GM10847 (cell line): Measurements from ENCODE around the gene GLIS1.

Experiments used
- POLR2A ChIP-seq: IDR thresholded peaks from 2 replicates; pipeline ENCODE4 v1.6.1; 2011; ENCODE audit not compliant: insufficient read length; ENCODE audit errors: extremely low read depth

GLIS1 gene

DNA sequence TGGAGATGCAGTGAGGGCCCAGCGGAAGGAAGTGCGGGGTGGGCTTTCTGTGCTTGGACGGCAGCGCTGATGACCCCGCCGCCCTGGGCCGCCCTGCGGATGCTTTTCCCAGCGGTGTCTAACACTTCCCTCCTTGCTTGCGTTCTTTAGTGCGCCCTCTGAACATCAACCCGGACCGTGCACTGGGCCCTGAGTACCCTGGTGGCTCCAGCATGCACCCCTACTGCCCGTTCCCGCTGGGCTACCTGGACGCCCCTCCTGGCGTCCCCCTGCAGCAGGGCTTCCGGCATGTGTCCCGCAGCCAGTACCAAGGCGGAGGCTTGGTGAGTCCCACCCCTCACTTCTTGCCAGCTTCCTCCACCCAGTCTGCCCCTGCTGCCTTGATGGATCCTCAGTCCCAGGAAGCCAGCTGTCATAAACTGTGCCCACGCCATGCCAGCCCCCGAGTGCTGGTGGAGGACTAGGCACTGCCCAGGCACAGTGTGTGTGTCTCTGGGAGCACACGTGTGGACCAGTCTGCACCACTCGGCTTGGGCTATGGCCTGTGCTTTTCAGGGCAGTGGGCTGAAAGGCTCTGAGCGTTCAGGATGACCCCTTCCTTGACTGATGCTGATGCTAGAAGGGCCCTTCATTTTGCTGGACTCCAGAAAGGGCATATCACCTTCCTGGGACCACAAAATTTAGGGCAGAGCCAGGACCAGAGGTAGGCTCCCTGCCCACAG is 277.5 kb downstream of the GLIS1 start:
- TF ChIP-seq POLR2A = no peak

DNA sequence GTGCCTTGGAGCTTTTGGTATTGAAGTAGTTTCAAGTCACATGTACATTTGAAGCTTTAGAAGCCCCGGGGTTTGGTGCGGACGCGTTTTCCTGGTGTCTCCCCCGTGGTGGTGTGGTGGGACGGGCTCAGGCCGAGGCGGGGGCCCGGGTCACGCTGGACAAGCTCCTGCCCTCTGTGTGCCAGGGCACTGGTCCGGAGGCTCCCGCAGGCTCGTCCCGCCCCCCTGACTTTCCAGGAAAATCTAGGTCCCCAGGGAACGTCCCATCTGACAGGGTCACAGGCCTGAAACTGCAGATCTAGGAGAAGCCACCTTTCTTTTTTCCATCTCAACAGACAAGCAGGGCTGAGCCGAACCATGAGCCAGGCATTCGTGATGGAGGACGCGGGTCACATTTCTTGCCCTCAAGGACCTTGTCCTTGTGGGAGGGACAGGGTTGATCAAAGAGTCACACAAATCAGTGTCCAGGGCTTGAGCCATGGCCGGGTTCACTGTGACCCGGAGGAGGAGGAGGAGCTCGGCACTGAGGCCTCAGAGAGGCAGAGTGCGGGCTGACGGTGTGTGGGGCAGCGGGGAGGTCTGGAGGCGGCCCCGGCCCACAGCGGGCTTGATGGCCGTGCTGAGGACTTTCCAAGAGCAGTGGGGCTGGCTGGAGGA is 278.2 kb downstream of the GLIS1 start:
- no peak for TF ChIP-seq POLR2A

DNA sequence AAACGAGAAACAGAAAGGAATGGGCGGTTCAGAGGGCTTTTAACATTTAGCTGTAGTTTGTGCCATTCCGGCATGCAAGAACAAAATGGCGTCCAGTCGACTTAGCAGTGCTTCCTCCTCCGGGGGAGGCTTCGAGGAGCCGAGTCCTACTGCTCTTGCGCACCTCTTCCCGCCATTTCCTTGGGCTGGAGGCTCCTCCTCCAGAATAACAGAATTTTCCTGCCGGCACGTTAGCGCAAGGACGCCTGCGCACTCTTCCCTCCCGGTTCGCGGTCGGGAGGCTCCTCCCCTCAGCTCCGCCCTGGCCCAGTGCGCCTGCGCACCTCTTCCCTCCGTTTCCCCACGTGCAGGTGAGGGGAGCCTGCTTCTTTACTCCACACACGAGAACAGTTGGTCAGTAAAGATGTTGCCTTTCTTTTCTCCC is 278.7 kb downstream of the GLIS1 start:
- TF ChIP-seq POLR2A = no peak

DNA sequence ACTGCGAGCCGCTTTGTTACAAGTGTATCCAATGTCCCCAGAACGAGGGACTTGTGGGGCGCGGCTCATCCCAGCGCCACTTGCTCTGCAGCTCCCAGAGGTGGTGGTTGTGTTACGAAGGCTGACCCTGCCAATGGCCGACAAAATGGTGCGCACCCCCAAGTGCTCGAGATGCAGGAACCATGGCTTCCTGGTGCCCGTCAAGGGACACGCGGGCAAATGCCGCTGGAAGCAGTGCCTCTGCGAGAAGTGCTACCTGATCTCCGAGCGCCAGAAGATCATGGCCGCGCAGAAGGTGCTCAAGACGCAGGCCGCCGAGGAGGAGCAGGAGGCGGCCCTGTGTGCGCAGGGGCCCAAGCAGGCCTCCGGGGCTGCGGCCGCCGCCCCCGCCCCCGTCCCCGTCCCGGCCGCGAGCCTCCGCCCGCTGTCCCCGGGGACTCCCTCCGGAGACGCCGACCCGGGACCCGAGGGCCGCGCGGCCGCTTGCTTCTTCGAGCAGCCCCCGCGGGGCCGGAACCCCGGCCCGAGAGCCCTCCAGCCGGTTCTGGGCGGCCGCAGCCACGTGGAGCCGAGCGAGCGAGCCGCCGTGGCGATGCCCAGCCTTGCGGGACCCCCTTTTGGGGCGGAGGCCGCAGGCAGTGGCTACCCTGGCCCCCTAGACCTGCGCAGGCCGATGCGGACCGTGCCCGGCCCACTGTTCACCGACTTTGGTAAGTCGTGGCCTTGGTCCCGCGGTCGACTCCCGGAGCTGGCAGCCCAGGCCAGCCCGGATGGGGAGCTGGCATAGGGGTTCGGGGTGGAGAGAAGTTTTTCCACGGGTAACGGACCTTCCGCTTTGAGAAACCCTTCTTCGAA is 279.4 kb downstream of the GLIS1 start, which contains the start of gene DMRTB1:
TSS of gene DMRTB1 (plus strand) at position 79 of the 855 bp plus-strand sequence. CDS start at position 134, 55 bp downstream.
- TF ChIP-seq POLR2A = no peak

DNA sequence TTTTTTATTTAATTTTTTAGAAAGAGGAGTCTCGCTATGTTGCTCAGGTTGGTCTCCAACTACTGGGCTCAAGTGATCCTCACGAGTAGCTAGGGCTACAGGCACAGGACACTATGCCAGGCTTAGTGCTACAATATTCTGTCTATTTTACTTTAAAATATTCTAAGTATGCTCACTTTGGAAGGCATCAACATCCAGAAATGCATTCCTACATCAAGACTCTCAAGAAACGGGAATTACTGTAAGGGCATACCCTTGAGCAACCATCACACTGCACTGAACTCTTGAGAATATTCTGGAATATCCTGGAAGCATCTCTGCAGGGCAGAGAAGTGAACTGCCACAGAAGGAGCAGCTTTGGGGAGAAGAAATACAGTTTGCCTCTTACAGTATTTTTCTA is 280.3 kb downstream of the GLIS1 start:
- no peak for TF ChIP-seq POLR2A
